ENCODE results near the gene NFIB.

GRCh38 chr9:14157191-14157590, 156.8 kb downstream of the NFIB start:
- TF ChIP-seq CTCF (IDR thresholded peaks at IDR 0.05) (no peak), POLR2A (IDR thresholded peaks at IDR 0.05) (no peak)

Data from body of pancreas (tissue), 4 donors.